Neural cell (in vitro differentiated cells): Measurements from ENCODE around the gene HDDC3.

Experiments
- EP300 ChIP-seq: fragments of 450-650 bp; conservative IDR thresholded peaks from 2 replicates; pipeline ENCODE4 v1.6.1; 2014; ENCODE audit warnings: antibody characterized with exemption, mild to moderate bottlenecking, moderate library complexity; ENCODE audit not compliant: poor library complexity, severe bottlenecking
- EZH2 ChIP-seq: fragments of 200-600, 300-800 bp; shearing (Covaris generic), sonication (generic); IDR thresholded peaks from 2 replicates; pipeline ENCODE4 v1.6.1; 2014; ENCODE audit warnings: antibody characterized with exemption, low read length, borderline replicate concordance, mild to moderate bottlenecking; ENCODE audit not compliant: insufficient read depth, poor library complexity, severe bottlenecking
- POLR2AphosphoS5 ChIP-seq: IDR thresholded peaks from 2 replicates; pipeline ENCODE4 v1.6.1; 2012
- RAD21 ChIP-seq: fragments of 450-650 bp; conservative IDR thresholded peaks from 2 replicates; pipeline ENCODE4 v1.6.1; 2014; ENCODE audit warnings: antibody characterized with exemption, mild to moderate bottlenecking, moderate library complexity
- SMC3 ChIP-seq: fragments of 450-650 bp; conservative IDR thresholded peaks from 2 replicates; pipeline ENCODE4 v1.6.1; 2014; ENCODE audit warnings: antibody characterized with exemption, mild to moderate bottlenecking, moderate library complexity; ENCODE audit not compliant: poor library complexity
- TF ChIP-seq, protein P1 (sequence below): fragments of 450-650 bp; IDR thresholded peaks from 2 replicates; pipeline ENCODE4 v1.5.1; 2014; ENCODE audit warnings: antibody characterized with exemption, mild to moderate bottlenecking, moderate library complexity; ENCODE audit not compliant: poor library complexity, severe bottlenecking
- TF ChIP-seq, protein P2 (sequence below): IDR thresholded peaks from 2 replicates; pipeline ENCODE4 v1.6.1; 2012; ENCODE audit warnings: borderline replicate concordance

DNA sequence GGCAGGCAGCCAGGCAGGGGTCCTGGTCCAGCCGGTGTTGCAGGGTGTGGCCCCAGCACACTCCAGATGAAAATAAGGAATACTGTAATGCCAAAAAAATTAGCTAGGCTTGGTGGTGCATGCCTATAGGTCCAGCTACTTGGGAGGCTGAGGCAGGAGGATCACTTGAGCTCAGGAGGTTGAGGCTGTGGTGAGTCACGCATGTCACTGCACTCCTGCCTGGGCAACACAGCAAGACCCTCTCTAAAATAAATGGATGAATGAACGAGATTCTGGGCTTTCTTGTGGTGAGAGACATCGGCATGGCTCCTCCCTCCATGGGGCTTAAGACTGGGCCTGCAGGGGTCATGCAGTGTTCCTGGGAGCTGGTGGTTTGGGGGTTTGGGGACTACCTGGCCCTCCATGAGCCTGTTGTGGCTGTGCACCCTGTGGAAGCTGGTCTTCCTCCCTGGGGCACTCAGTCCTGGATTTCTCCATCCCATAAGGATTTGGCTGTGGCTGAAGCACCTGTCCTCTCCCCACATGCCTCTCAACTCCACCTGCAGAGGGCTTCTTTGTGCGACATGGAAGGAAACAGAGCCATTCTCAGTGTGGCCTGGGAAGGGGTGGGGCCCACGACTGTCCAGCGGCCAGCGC is 14.7 kb upstream of the HDDC3 start:
- TF ChIP-seq EZH2, result no peak
- TF ChIP-seq POLR2AphosphoS5, result no peak
- TF ChIP-seq, protein P1, sequence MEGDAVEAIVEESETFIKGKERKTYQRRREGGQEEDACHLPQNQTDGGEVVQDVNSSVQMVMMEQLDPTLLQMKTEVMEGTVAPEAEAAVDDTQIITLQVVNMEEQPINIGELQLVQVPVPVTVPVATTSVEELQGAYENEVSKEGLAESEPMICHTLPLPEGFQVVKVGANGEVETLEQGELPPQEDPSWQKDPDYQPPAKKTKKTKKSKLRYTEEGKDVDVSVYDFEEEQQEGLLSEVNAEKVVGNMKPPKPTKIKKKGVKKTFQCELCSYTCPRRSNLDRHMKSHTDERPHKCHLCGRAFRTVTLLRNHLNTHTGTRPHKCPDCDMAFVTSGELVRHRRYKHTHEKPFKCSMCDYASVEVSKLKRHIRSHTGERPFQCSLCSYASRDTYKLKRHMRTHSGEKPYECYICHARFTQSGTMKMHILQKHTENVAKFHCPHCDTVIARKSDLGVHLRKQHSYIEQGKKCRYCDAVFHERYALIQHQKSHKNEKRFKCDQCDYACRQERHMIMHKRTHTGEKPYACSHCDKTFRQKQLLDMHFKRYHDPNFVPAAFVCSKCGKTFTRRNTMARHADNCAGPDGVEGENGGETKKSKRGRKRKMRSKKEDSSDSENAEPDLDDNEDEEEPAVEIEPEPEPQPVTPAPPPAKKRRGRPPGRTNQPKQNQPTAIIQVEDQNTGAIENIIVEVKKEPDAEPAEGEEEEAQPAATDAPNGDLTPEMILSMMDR, result no peak
- no peak for TF ChIP-seq EP300
- no peak for TF ChIP-seq RAD21
- no peak for TF ChIP-seq SMC3
- TF ChIP-seq, protein P2, sequence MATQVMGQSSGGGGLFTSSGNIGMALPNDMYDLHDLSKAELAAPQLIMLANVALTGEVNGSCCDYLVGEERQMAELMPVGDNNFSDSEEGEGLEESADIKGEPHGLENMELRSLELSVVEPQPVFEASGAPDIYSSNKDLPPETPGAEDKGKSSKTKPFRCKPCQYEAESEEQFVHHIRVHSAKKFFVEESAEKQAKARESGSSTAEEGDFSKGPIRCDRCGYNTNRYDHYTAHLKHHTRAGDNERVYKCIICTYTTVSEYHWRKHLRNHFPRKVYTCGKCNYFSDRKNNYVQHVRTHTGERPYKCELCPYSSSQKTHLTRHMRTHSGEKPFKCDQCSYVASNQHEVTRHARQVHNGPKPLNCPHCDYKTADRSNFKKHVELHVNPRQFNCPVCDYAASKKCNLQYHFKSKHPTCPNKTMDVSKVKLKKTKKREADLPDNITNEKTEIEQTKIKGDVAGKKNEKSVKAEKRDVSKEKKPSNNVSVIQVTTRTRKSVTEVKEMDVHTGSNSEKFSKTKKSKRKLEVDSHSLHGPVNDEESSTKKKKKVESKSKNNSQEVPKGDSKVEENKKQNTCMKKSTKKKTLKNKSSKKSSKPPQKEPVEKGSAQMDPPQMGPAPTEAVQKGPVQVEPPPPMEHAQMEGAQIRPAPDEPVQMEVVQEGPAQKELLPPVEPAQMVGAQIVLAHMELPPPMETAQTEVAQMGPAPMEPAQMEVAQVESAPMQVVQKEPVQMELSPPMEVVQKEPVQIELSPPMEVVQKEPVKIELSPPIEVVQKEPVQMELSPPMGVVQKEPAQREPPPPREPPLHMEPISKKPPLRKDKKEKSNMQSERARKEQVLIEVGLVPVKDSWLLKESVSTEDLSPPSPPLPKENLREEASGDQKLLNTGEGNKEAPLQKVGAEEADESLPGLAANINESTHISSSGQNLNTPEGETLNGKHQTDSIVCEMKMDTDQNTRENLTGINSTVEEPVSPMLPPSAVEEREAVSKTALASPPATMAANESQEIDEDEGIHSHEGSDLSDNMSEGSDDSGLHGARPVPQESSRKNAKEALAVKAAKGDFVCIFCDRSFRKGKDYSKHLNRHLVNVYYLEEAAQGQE, result no peak
